IMR-90 (cell line): ENCODE results near the gene PATJ. TPM values are rescaled to one million over a fixed set of nuclear protein-coding genes. Genes with fewer than 3 reads are reported as not detected.

Source experiments
- ATAC-seq: fragments of 200-7000 bp; cut with Tn5 transposase; 2 replicates; pipeline ENCODE4 v1.9.1; 2020; ENCODE audit warnings: low read depth, mild to moderate bottlenecking, moderate library complexity
- BruUV-seq: library from RNA; stranded (reverse); fragments of 400-500 nt; replicated peaks from 2 replicates; lab custom pipeline; 2021; lab: Mats Ljungman, UMichigan
- CTCF ChIA-PET: fragments of 300-600 bp; formaldehyde crosslinking; extraction: SDS; loops from one replicate; lab custom pipeline; 2021; ENCODE audit warnings: antibody characterized with exemption; lab: Yijun Ruan, JAX
- POLR2A ChIA-PET: fragments of 300-600 bp; sonication (Branson Sonifier 250); formaldehyde crosslinking; loops from one replicate; lab custom pipeline; 2022; ENCODE audit warnings: antibody characterized with exemption; ENCODE audit not compliant: unreplicated experiment; lab: Charles Lee
- DNase-seq: peaks from one replicate; pipeline ENCODE4 v3.0.0; 2013
- H2AFZ ChIP-seq: replicated peaks from 2 replicates; pipeline ENCODE3; 2013; ENCODE audit warnings: low read length, mild to moderate bottlenecking; ENCODE audit not compliant: poor library complexity
- H2AK5ac ChIP-seq: 2 replicates; pipeline ENCODE4 v1.6.1; 2013; ENCODE audit warnings: low read depth, low read length, inconsistent platforms
- H2AK9ac ChIP-seq: replicated peaks from 2 replicates; pipeline ENCODE3; 2013; ENCODE audit warnings: mild to moderate bottlenecking, low read depth, low read length, moderate library complexity; ENCODE audit not compliant: poor library complexity
- H2BK120ac ChIP-seq: 2 replicates; pipeline ENCODE4 v1.6.1; 2013; ENCODE audit warnings: low read depth, low read length, inconsistent platforms
- H2BK15ac ChIP-seq: 3 replicates; pipeline ENCODE4 v1.6.1; 2013; ENCODE audit warnings: low read depth, low read length, inconsistent platforms
- H2BK20ac ChIP-seq: 2 replicates; pipeline ENCODE4 v1.6.1; 2013; ENCODE audit warnings: low read depth, mild to moderate bottlenecking, inconsistent platforms, low read length, moderate library complexity
- H2BK5ac ChIP-seq: 2 replicates; pipeline ENCODE4 v1.6.1; 2013; ENCODE audit warnings: mild to moderate bottlenecking, low read depth, low read length, inconsistent platforms; ENCODE audit not compliant: poor library complexity, severe bottlenecking
- H3K14ac ChIP-seq: replicated peaks from 2 replicates; pipeline ENCODE4 v1.6.1; 2013; ENCODE audit warnings: low read depth, low read length, inconsistent platforms
- H3K18ac ChIP-seq: 2 replicates; pipeline ENCODE4 v1.6.1; 2013; ENCODE audit warnings: low read depth, low read length, control low read depth
- H3K23ac ChIP-seq: 2 replicates; pipeline ENCODE4 v1.6.1; 2013; ENCODE audit warnings: low read depth, low read length, inconsistent platforms
- H3K27ac ChIP-seq: 2 replicates; pipeline ENCODE4 v1.5.1; 2013; ENCODE audit warnings: mild to moderate bottlenecking, control low read depth, low read length; ENCODE audit not compliant: insufficient read depth
- H3K27me3 ChIP-seq: 2 replicates; pipeline ENCODE4 v1.6.1; 2013; ENCODE audit warnings: low read length; ENCODE audit not compliant: control insufficient read depth, insufficient read depth
- H3K36me3 ChIP-seq: 2 replicates; pipeline ENCODE4 v1.6.1; 2013; ENCODE audit warnings: low read length, mixed read lengths; ENCODE audit not compliant: control insufficient read depth, insufficient read depth
- H3K4ac ChIP-seq: 2 replicates; pipeline ENCODE4 v1.6.1; 2013; ENCODE audit warnings: low read depth, low read length, inconsistent platforms
- H3K4me1 ChIP-seq: 2 replicates; pipeline ENCODE4 v1.6.1; 2013; ENCODE audit warnings: low read length, mixed read lengths; ENCODE audit not compliant: control insufficient read depth, insufficient read depth
- H3K4me2 ChIP-seq: 2 replicates; pipeline ENCODE4 v1.6.1; 2013; ENCODE audit warnings: low read depth, mild to moderate bottlenecking, control low read depth, low read length, moderate library complexity
- H3K4me3 ChIP-seq: 2 replicates; pipeline ENCODE4 v1.5.1; 2013; ENCODE audit warnings: low read depth, mild to moderate bottlenecking, control low read depth, low read length, moderate library complexity; ENCODE audit not compliant: insufficient read depth
- H3K56ac ChIP-seq: 2 replicates; pipeline ENCODE4 v1.6.1; 2013; ENCODE audit warnings: low read length, inconsistent platforms; ENCODE audit not compliant: insufficient read depth; ENCODE audit errors: extremely low read depth
- H3K79me1 ChIP-seq, 2 experiments: 2 replicates each; pipeline ENCODE4 v1.6.1; 2013; ENCODE audit warnings: low read length in 2 of 2, inconsistent platforms in 1 of 2, low read depth in 1 of 2
- H3K9ac ChIP-seq: 2 replicates; pipeline ENCODE4 v1.6.1; 2013; ENCODE audit warnings: low read depth, low read length, control low read depth
- H3K9me1 ChIP-seq: 2 replicates; pipeline ENCODE4 v1.6.1; 2013; ENCODE audit warnings: low read length, inconsistent platforms; ENCODE audit not compliant: insufficient read depth
- H3K9me3 ChIP-seq: 2 replicates; pipeline ENCODE4 v1.6.1; 2013; ENCODE audit warnings: low read length; ENCODE audit not compliant: control insufficient read depth, insufficient read depth
- H4K20me1 ChIP-seq: 2 replicates; pipeline ENCODE4 v1.6.1; 2013; ENCODE audit warnings: low read length, inconsistent platforms; ENCODE audit not compliant: insufficient read depth
- H4K5ac ChIP-seq: 2 replicates; pipeline ENCODE4 v1.6.1; 2013; ENCODE audit warnings: mild to moderate bottlenecking, low read depth, low read length, control low read depth
- H4K8ac ChIP-seq, 2 experiments: 2 replicates each; pipeline ENCODE4 v1.6.1; 2013; ENCODE audit warnings: low read depth in 2 of 2, low read length in 2 of 2, control low read depth in 1 of 2, inconsistent platforms in 1 of 2
- H4K91ac ChIP-seq: 2 replicates; pipeline ENCODE4 v1.6.1; 2013; ENCODE audit warnings: low read depth, low read length, inconsistent platforms; ENCODE audit not compliant: insufficient read depth
- BHLHE40 ChIP-seq: fragments of 150-350 bp; IDR thresholded peaks from 2 replicates; pipeline ENCODE4 v1.6.1; 2016; ENCODE audit warnings: mild to moderate bottlenecking, low read depth, low read length
- CEBPB ChIP-seq: IDR thresholded peaks from 2 replicates; pipeline ENCODE4 v1.6.1; 2012; ENCODE audit warnings: low read depth, low read length, improper control_type of control experiment
- CHD1 ChIP-seq: IDR thresholded peaks from 2 replicates; pipeline ENCODE4 v1.6.1; 2012; ENCODE audit warnings: low read depth, low read length, improper control_type of control experiment
- FOS ChIP-seq: fragments of 150-350 bp; IDR thresholded peaks from 2 replicates; pipeline ENCODE4 v1.6.1; 2016; ENCODE audit warnings: low read depth, low read length
- MAFK ChIP-seq: IDR thresholded peaks from 2 replicates; pipeline ENCODE4 v1.6.1; 2012; ENCODE audit warnings: low read depth, low read length, improper control_type of control experiment
- MAZ ChIP-seq: IDR thresholded peaks from 2 replicates; pipeline ENCODE4 v1.6.1; 2012; ENCODE audit warnings: low read depth, mild to moderate bottlenecking, low read length, improper control_type of control experiment, moderate library complexity, borderline replicate concordance
- MXI1 ChIP-seq: IDR thresholded peaks from 2 replicates; pipeline ENCODE4 v1.6.1; 2012; ENCODE audit warnings: low read depth, mild to moderate bottlenecking, low read length, moderate library complexity, borderline replicate concordance
- NFE2L2 ChIP-seq: fragments of 150-350 bp; IDR thresholded peaks from 2 replicates; pipeline ENCODE4 v1.6.1; 2016; ENCODE audit warnings: low read depth, mild to moderate bottlenecking, low read length
- POLR2A ChIP-seq: IDR thresholded peaks from 2 replicates; pipeline ENCODE4 v1.6.1; 2012; ENCODE audit warnings: mild to moderate bottlenecking, low read depth, low read length
- RAD21 ChIP-seq: IDR thresholded peaks from 2 replicates; pipeline ENCODE4 v1.6.1; 2012; ENCODE audit warnings: low read length, improper control_type of control experiment
- RCOR1 ChIP-seq: IDR thresholded peaks from 2 replicates; pipeline ENCODE4 v1.6.1; 2012; ENCODE audit warnings: mild to moderate bottlenecking, low read length, improper control_type of control experiment; ENCODE audit not compliant: insufficient replicate concordance
- RFX5 ChIP-seq: IDR thresholded peaks from 2 replicates; pipeline ENCODE4 v1.8.0; 2012; ENCODE audit warnings: low read depth, mild to moderate bottlenecking, low read length, moderate library complexity
- SMC3 ChIP-seq: fragments of 150-350 bp; IDR thresholded peaks from 2 replicates; pipeline ENCODE4 v1.6.1; 2016; ENCODE audit warnings: low read depth, mild to moderate bottlenecking, antibody characterized with exemption, low read length, moderate library complexity
- WGBS, 2 experiments: methylation state at CpG; one replicate each; pipeline versions ENCODE4 v1.1.5 to v1.1.7; 2013; ENCODE audit warnings: missing lambda C conversion rate in 2 of 2; ENCODE audit not compliant: insufficient read length in 1 of 2; ENCODE audit errors: extremely low coverage in 2 of 2; 5-methylcytosine and 5-hydroxymethylcytosine counted together
- dilution Hi-C: fragments of 300-500 bp; cut with HindIII; formaldehyde crosslinking; loops from one replicate; pipeline ENCODE4 v1.14.3; 2018; ENCODE audit warnings: low sequenced_read_pairs; ENCODE audit not compliant: unreplicated experiment
- in situ Hi-C: fragments of 300-500 bp; cut with MboI; formaldehyde crosslinking; loops from 3 replicates; pipeline ENCODE4 v1.14.3; 2019; ENCODE audit warnings: low sequenced_read_pairs, inconsistent platforms, mixed read lengths
- intact Hi-C: fragments of 100-400 bp; cut with micrococcal nuclease; formaldehyde crosslinking; loops from 2 replicates; pipeline ENCODE4 v1.10.0; 2022
- polyA plus RNA-seq, 3 experiments: library from polyadenylated mRNA; depleted of rRNA; stranded (reverse); fragments of >200 nt; gene quantifications; 2 replicates each; pipeline ENCODE4 v1.2.3, GENCODE V29; 2012; ENCODE audit warnings: low replicate concordance in 1 of 3
- total RNA-seq: library from RNA; depleted of rRNA; stranded (reverse); fragments of >200 nt; gene quantifications from 2 replicates; pipeline ENCODE4 v1.2.3, GENCODE V29; 2012
- TF ChIP-seq, protein P1 (sequence below): fragments of 150-350 bp; IDR thresholded peaks from 2 replicates; pipeline ENCODE4 v1.6.1; 2016; ENCODE audit warnings: low read depth, mild to moderate bottlenecking, low read length, moderate library complexity, borderline replicate concordance
- TF ChIP-seq, protein P2 (sequence below): fragments of 150-350 bp; IDR thresholded peaks from 2 replicates; pipeline ENCODE4 v1.6.1; 2017; ENCODE audit warnings: mild to moderate bottlenecking, antibody characterized with exemption, low read length, low read depth
- TF ChIP-seq, protein P3 (sequence below): conservative IDR thresholded peaks from 2 replicates; pipeline ENCODE4 v1.5.1; 2012; ENCODE audit warnings: mild to moderate bottlenecking, low read depth, low read length, improper control_type of control experiment

Gene PATJ
- total and polyA plus RNA-seq, 2 of the 4 experiments (the other 2 are of a cell fraction), result 2.0 to 3.4 TPM

DNA sequence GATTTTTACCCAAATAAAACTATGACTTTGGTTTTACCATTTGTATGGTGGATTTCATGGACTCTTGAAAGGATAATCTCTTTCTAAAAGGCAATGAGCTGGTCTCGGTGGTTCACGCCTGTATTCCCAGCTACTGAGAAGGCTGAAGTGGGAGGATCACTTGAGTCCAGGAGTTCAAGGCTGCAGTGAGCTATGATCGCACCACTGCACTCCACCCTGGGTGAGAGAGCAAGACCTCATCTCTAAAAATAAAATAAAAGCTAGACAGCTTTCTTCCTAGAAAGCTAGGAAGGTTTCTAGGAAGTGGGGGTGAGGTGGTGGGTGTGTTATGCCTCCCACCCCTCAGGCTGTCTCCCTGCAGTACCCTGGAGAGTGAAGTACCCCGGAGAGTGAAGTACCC, 398.4 kb downstream of the PATJ start:
- Histone ChIP-seq H3K23ac (no peak overlapping the region), H3K9ac (no peak overlapping the region), H3K14ac (no peak overlapping the region), H4K5ac (no peak overlapping the region), H3K36me3 (no peaks in the 10 kb centered on the region), H2AK5ac (no peak overlapping the region), H3K27ac (no peak overlapping the region), H3K9me3 (no peaks in the 10 kb centered on the region), H3K4me2 (no peak overlapping the region), H3K27me3 (no peaks in the 10 kb centered on the region), H3K18ac (no peak overlapping the region), H3K79me1 (no peaks in the 10 kb centered on the region), H2BK5ac (no peak overlapping the region), H4K20me1 (no peaks in the 10 kb centered on the region), H4K8ac (no peak overlapping the region), H3K4me3 (no peak overlapping the region), H3K4me1 (no peaks in the 10 kb centered on the region), H3K4ac (no peak overlapping the region), H4K91ac (no peak overlapping the region), H2BK15ac (no peak overlapping the region), H2BK120ac (no peak overlapping the region), H3K9me1 (no peaks in the 10 kb centered on the region), H2BK20ac (no peak overlapping the region), H3K56ac (no peak overlapping the region), H2AK9ac (no peak overlapping the region), H2AFZ (no peak overlapping the region)
- ATAC-seq (no peak), DNase-seq (no peak)
- WGBS, 2 experiments, result no CpG with 5 or more reads among the region's 4 CpGs
- in situ Hi-C loops (no loop called here), dilution Hi-C loops (no loop called here), intact Hi-C loops (loop anchor here (5.0 kb wide), 1 partner anchor 1168 kb away; no protein-coding TSS in a partner anchor)
- ChIA-PET POLR2A (no interaction called here), CTCF (no interaction called here)
- BruUV-seq, result no TSS peak
- TF ChIP-seq BHLHE40 (no peak), RFX5 (no peak), CHD1 (no peak), MXI1 (no peak), NFE2L2 (no peak), POLR2A (no peak), CEBPB (no peak), SMC3 (no peak), RCOR1 (no peak), FOS (no peak), RAD21 (no peak), MAZ (no peak), MAFK (no peak)
- TF ChIP-seq, protein P1, sequence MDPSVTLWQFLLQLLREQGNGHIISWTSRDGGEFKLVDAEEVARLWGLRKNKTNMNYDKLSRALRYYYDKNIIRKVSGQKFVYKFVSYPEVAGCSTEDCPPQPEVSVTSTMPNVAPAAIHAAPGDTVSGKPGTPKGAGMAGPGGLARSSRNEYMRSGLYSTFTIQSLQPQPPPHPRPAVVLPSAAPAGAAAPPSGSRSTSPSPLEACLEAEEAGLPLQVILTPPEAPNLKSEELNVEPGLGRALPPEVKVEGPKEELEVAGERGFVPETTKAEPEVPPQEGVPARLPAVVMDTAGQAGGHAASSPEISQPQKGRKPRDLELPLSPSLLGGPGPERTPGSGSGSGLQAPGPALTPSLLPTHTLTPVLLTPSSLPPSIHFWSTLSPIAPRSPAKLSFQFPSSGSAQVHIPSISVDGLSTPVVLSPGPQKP, result no peak
- TF ChIP-seq, protein P2, sequence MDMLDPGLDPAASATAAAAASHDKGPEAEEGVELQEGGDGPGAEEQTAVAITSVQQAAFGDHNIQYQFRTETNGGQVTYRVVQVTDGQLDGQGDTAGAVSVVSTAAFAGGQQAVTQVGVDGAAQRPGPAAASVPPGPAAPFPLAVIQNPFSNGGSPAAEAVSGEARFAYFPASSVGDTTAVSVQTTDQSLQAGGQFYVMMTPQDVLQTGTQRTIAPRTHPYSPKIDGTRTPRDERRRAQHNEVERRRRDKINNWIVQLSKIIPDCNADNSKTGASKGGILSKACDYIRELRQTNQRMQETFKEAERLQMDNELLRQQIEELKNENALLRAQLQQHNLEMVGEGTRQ, result no peak
- TF ChIP-seq, protein P3, sequence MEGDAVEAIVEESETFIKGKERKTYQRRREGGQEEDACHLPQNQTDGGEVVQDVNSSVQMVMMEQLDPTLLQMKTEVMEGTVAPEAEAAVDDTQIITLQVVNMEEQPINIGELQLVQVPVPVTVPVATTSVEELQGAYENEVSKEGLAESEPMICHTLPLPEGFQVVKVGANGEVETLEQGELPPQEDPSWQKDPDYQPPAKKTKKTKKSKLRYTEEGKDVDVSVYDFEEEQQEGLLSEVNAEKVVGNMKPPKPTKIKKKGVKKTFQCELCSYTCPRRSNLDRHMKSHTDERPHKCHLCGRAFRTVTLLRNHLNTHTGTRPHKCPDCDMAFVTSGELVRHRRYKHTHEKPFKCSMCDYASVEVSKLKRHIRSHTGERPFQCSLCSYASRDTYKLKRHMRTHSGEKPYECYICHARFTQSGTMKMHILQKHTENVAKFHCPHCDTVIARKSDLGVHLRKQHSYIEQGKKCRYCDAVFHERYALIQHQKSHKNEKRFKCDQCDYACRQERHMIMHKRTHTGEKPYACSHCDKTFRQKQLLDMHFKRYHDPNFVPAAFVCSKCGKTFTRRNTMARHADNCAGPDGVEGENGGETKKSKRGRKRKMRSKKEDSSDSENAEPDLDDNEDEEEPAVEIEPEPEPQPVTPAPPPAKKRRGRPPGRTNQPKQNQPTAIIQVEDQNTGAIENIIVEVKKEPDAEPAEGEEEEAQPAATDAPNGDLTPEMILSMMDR, result no peak
